GM12878 (cell line): ENCODE measurements around the gene IFITM1. TPM values are rescaled to one million over a fixed set of nuclear protein-coding genes. Genes with fewer than 3 reads are reported as not detected.

Experiments used
- JUND ChIP-seq: IDR thresholded peaks from 2 replicates; pipeline ENCODE4 v1.6.1; 2012; ENCODE audit warnings: low read depth, mild to moderate bottlenecking, low read length, improper control_type of control experiment, moderate library complexity
- MTA3 ChIP-seq: IDR thresholded peaks from 2 replicates; pipeline ENCODE4 v1.6.1; 2012; ENCODE audit warnings: low read length, inconsistent platforms, borderline replicate concordance
- RAD21 ChIP-seq: IDR thresholded peaks from 2 replicates; pipeline ENCODE4 v1.6.1; 2011; ENCODE audit warnings: mild to moderate bottlenecking, low read depth, low read length, moderate library complexity; ENCODE audit not compliant: insufficient read depth
- SIX5 ChIP-seq: IDR thresholded peaks from 2 replicates; pipeline ENCODE4 v1.6.1; 2011; ENCODE audit warnings: mild to moderate bottlenecking, low read depth, low read length, moderate library complexity; ENCODE audit not compliant: severe bottlenecking
- WRNIP1 ChIP-seq: IDR thresholded peaks from 2 replicates; pipeline ENCODE4 v1.6.1; 2011; ENCODE audit warnings: low read depth, low read length, improper control_type of control experiment, borderline replicate concordance
- ZNF207 ChIP-seq: fragments of 450-650 bp; IDR thresholded peaks from 2 replicates; pipeline ENCODE4 v1.6.1; 2014; ENCODE audit warnings: antibody characterized with exemption, mild to moderate bottlenecking, borderline replicate concordance
- polyA plus RNA-seq, 11 experiments: library from polyadenylated mRNA; depleted of rRNA in 4 of 11; unstranded in 6 of 11; stranded (reverse) in 5 of 11; fragments of >200 nt; fragmentation: Nextera tagmentation in 4 of 11; fragmentation: Illumina TruSeq in 1 of 11; extraction: Ambion mirVana in 4 of 11; extraction: Trizol in 1 of 11; gene quantifications; 1 replicate in 1 of 11; 2 replicates in 10 of 11; pipeline versions ENCODE4 v1.2.1 to v1.2.3, GENCODE V29; 2011 to 2016; ENCODE audit warnings: inconsistent platforms in 2 of 11, missing spikeins in 2 of 11, low read depth in 1 of 11
- total RNA-seq, 4 experiments: library from RNA; depleted of rRNA in 3 of 4; stranded (reverse); fragments of >200 nt in 3 of 4; fragmentation: Illumina TruSeq in 1 of 4; extraction: Trizol in 1 of 4; gene quantifications; 2 replicates each; pipeline versions ENCODE4 v1.2.1 to v1.2.3, GENCODE V29; 2013 to 2021
- TF ChIP-seq, protein P1 (sequence below): fragments of 450-650 bp; IDR thresholded peaks from 2 replicates; pipeline ENCODE4 v1.6.1; 2018; ENCODE audit warnings: mild to moderate bottlenecking, low read depth, moderate library complexity; ENCODE audit not compliant: partially characterized antibody
- TF ChIP-seq, protein P2 (sequence below): fragments of 450-650 bp; formaldehyde crosslinking; IDR thresholded peaks from 2 replicates; pipeline ENCODE4 v1.4.0; 2020; ENCODE audit warnings: mild to moderate bottlenecking, moderate library complexity
- TF ChIP-seq, protein P3 (sequence below): fragments of 450-650 bp; IDR thresholded peaks from 2 replicates; pipeline ENCODE4 v1.6.1; 2017; ENCODE audit warnings: mild to moderate bottlenecking, moderate library complexity
- TF ChIP-seq, protein P4 (sequence below): IDR thresholded peaks from 2 replicates; pipeline ENCODE4 v1.6.1; 2011; ENCODE audit warnings: borderline replicate concordance, low read depth, mild to moderate bottlenecking, moderate library complexity, mixed read lengths, low read length; ENCODE audit not compliant: insufficient read depth; ENCODE audit errors: extremely low read length

Gene IFITM1
- total and polyA plus RNA-seq, 10 of the 15 experiments (the other 5 are each of a cell fraction or from before 2014, with no cell fraction given), result 396 to 2,788 (median 607) TPM

DNA sequence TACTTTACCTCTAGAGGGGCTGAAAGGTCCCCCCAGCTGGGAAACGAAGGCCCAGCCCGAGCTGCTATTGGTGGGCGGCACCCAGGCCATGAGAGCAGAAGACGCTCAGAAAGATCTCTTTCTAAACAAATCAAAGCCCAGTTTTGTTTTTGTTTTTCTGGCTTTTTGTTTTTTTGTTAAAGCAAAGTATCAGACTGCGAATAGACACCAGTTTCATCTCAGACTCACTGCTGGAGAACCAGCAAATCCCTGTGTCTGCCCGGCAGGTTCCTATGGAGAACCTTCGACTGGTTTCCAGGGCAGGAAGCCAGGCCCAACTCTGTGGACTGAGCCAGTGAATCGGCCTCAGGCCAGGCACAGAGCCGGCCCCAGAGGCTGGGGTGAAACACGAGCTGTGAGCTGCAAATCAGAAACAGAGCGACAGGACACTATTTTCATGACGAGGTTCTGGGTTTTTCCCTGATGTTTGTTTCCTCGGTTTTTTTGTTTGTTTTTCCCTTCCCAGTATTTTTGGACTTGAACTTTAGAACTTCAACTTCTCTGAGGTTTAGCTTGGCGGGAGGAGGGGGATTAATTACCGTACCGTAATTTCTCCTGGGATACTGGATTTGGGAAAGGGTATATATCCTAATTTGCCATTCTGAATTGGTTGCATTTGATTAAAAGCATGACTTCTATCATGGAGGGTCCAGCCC is 39.5 kb downstream of the IFITM1 start (continued):
- TF ChIP-seq, protein P1, sequence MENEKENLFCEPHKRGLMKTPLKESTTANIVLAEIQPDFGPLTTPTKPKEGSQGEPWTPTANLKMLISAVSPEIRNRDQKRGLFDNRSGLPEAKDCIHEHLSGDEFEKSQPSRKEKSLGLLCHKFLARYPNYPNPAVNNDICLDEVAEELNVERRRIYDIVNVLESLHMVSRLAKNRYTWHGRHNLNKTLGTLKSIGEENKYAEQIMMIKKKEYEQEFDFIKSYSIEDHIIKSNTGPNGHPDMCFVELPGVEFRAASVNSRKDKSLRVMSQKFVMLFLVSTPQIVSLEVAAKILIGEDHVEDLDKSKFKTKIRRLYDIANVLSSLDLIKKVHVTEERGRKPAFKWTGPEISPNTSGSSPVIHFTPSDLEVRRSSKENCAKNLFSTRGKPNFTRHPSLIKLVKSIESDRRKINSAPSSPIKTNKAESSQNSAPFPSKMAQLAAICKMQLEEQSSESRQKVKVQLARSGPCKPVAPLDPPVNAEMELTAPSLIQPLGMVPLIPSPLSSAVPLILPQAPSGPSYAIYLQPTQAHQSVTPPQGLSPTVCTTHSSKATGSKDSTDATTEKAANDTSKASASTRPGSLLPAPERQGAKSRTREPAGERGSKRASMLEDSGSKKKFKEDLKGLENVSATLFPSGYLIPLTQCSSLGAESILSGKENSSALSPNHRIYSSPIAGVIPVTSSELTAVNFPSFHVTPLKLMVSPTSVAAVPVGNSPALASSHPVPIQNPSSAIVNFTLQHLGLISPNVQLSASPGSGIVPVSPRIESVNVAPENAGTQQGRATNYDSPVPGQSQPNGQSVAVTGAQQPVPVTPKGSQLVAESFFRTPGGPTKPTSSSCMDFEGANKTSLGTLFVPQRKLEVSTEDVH, result no peak
- TF ChIP-seq MTA3 (no peak), ZNF207 (no peak), WRNIP1 (no peak), SIX5 (no peak), RAD21 (no peak), JUND (no peak)
- TF ChIP-seq, protein P2, sequence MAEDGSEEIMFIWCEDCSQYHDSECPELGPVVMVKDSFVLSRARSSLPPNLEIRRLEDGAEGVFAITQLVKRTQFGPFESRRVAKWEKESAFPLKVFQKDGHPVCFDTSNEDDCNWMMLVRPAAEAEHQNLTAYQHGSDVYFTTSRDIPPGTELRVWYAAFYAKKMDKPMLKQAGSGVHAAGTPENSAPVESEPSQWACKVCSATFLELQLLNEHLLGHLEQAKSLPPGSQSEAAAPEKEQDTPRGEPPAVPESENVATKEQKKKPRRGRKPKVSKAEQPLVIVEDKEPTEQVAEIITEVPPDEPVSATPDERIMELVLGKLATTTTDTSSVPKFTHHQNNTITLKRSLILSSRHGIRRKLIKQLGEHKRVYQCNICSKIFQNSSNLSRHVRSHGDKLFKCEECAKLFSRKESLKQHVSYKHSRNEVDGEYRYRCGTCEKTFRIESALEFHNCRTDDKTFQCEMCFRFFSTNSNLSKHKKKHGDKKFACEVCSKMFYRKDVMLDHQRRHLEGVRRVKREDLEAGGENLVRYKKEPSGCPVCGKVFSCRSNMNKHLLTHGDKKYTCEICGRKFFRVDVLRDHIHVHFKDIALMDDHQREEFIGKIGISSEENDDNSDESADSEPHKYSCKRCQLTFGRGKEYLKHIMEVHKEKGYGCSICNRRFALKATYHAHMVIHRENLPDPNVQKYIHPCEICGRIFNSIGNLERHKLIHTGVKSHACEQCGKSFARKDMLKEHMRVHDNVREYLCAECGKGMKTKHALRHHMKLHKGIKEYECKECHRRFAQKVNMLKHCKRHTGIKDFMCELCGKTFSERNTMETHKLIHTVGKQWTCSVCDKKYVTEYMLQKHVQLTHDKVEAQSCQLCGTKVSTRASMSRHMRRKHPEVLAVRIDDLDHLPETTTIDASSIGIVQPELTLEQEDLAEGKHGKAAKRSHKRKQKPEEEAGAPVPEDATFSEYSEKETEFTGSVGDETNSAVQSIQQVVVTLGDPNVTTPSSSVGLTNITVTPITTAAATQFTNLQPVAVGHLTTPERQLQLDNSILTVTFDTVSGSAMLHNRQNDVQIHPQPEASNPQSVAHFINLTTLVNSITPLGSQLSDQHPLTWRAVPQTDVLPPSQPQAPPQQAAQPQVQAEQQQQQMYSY, result no peak
- TF ChIP-seq, protein P3, sequence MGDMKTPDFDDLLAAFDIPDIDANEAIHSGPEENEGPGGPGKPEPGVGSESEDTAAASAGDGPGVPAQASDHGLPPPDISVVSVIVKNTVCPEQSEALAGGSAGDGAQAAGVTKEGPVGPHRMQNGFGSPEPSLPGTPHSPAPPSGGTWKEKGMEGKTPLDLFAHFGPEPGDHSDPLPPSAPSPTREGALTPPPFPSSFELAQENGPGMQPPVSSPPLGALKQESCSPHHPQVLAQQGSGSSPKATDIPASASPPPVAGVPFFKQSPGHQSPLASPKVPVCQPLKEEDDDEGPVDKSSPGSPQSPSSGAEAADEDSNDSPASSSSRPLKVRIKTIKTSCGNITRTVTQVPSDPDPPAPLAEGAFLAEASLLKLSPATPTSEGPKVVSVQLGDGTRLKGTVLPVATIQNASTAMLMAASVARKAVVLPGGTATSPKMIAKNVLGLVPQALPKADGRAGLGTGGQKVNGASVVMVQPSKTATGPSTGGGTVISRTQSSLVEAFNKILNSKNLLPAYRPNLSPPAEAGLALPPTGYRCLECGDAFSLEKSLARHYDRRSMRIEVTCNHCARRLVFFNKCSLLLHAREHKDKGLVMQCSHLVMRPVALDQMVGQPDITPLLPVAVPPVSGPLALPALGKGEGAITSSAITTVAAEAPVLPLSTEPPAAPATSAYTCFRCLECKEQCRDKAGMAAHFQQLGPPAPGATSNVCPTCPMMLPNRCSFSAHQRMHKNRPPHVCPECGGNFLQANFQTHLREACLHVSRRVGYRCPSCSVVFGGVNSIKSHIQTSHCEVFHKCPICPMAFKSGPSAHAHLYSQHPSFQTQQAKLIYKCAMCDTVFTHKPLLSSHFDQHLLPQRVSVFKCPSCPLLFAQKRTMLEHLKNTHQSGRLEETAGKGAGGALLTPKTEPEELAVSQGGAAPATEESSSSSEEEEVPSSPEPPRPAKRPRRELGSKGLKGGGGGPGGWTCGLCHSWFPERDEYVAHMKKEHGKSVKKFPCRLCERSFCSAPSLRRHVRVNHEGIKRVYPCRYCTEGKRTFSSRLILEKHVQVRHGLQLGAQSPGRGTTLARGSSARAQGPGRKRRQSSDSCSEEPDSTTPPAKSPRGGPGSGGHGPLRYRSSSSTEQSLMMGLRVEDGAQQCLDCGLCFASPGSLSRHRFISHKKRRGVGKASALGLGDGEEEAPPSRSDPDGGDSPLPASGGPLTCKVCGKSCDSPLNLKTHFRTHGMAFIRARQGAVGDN, result no peak
- TF ChIP-seq, protein P4, sequence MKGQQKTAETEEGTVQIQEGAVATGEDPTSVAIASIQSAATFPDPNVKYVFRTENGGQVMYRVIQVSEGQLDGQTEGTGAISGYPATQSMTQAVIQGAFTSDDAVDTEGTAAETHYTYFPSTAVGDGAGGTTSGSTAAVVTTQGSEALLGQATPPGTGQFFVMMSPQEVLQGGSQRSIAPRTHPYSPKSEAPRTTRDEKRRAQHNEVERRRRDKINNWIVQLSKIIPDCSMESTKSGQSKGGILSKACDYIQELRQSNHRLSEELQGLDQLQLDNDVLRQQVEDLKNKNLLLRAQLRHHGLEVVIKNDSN, result no peak
